ENCODE measurements around the gene LHFPL3.
"Not testable (repeated sequence)": the region's sequence is repeated elsewhere in the genome, so short reads cannot be mapped to it uniquely, and the experiment has no call there.

Gene LHFPL3

GRCh38 chr7:104497379-104497967 is 169.1 kb downstream of the LHFPL3 start:
- no peak for DNase-seq

GRCh38 chr7:104499975-104500374 is 171.6 kb downstream of the LHFPL3 start:
- no peak for DNase-seq

DNA sequence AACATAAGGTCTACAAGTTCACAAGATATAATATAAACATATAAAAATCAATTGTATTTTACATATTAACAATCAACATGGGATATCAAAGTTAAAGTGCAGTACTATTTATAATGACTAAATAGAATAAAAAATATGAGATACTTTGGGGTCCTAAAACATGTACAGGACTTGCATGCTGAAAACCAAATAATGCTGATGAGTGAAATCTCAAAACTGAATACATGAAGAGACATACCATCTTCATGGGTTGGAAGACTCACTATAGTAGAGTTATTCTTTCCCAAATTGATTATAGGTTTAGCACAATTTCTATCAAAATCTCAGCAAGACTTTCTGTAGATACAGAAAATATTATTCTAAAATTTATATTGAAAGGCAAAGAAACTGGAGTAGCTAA is 181.5 kb downstream of the LHFPL3 start:
- DNase-seq: no peak

DNA sequence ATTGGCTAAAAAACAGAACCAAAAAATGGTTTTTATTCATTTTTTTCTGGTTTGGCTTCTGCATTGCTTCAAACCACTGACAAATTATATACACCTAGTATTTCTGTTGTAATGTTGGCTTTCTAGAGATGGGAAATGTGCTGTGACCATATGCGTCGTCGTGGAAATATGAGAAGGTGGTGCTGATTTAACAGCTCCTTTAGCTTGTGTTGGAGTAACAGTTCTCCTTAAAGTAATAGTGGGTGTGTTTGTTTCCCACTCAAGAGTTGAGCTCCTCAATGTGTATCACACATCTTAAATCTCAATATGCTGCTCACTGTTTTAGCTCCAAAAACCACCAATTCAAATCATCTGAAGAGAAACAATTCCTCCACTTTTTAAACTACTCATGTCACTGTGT is 196.4 kb downstream of the LHFPL3 start:
- DNase-seq: no peak

DNA sequence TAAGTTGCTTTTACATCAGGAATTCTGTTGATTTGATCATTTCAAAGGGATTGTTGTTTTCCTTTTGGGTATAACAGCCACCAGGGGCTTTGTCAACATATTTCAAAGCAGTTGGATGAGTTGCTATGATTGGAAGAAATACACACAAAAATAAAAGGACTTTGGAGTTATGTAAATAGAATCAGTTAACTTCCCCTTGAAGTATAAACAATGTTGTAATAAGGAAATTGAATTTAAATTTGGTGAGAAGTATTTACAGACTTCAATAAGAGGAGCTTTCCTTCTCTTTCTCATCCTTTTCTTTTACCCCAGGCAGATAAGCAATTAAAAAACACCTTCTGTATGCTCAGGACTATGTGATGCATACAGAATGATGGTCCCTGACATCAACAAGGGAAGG is 199.7 kb downstream of the LHFPL3 start:
- DNase-seq: no peak

GRCh38 chr7:104529567-104529966 is 201.2 kb downstream of the LHFPL3 start:
- DNase-seq: no peak

DNA sequence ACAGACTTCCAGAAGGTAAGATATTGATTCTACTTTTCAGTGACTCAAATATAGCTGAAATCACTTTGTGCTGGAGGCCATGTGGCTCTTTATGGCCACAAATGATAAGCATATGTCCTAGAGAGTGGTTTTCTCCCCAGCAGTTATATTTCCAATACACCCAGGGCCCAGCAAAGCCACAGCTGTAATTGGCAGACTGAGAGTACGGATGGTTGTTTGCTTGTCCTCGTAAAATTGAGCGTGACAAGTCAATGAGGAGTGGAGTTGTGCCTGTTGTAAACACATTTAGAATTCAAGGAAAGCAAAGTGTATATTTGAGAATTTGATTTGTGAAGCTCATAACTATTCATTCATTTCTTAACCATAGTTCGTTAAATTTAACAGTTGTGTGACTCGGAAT is 201.8 kb downstream of the LHFPL3 start:
- no peak for DNase-seq

DNA sequence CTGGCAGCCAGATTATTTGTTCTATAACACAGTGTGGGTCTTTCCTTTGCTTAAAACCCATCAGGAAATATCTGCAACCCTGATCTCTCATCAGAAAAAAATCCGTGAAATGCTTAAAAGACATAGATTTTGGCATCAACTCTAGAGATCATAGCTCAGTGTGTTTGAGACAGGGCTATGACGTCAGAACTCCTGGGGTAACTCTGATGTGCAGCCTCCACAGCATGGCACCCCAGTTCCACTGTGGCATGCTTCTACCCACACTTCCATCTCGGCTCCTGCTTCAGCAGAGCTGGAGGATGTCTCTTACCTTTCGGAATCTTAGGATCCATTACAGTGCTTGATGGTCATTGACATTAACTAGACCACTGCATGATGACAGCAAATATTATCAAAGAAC is 205.7 kb downstream of the LHFPL3 start:
- no peak for DNase-seq

- DNase-seq: no peak
Observed at GRCh38 chr7:104535841-104536240, 207.4 kb downstream of the LHFPL3 start.

DNA sequence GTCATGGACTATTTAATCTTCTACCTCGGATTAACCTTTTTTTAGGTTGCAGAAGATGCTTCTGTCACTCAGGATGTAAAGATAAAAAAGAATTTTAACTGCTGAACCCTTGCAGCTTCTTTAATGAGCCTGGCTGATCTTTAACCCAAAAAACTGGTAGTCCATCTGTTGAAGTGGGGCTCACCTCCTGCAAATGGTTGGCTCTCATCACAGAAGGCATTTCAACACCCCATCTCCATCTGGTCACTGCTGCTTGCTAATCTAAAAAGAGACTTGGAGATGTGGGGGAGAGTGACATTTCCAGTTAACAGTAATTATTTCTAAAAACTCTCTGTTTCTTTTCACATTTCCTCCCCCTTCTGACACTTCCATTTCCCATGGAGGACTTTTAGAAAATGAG is 208.6 kb downstream of the LHFPL3 start:
- no peak for DNase-seq

- no peak for DNase-seq
Observed at GRCh38 chr7:104538152-104538551, 209.7 kb downstream of the LHFPL3 start.

GRCh38 chr7:104541897-104542296 is 213.5 kb downstream of the LHFPL3 start:
- DNase-seq: no peak

- no peak for DNase-seq
Observed at GRCh38 chr7:104548861-104549260, 220.5 kb downstream of the LHFPL3 start.

DNA sequence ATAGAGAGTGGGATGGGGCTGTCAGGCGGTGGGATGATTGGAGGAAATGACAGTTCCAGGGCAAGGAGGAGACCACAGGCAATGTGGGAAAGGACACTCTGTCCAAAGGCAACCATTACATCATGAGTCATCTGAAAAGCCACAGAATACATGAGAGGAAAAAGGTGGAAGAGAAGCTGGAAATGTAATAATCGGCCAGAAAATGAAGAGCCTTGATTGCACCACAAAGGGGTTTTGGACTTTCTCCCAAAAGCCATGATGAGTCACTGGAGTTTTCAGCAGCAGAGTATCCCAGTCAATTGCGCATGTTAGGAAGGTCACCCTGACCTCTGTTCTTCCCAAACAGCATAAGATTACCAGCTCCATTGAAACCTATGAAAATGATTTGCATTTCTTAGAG is 222.0 kb downstream of the LHFPL3 start:
- no peak for DNase-seq

GRCh38 chr7:104551226-104551625 is 222.8 kb downstream of the LHFPL3 start:
- no peak for DNase-seq

DNA sequence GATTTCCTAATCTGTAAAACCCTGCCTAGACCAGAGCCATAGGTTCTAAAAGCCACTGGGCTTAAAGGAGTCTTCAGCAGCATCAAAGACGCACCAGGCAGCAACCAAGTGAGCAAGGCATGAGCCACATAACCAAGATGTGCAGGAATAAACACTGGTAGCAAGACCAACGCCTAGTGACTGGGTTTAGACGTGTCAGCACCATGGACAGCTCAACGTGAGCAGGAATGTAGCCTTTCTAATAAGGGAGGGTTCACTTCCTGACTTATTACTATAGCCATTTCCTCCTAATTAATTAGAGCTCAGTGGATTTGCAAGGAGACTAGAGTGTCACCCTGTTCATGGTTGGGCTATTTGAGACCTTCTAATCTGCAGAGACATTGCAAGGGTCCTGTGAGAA is 223.7 kb downstream of the LHFPL3 start:
- DNase-seq: peak; percentile 5

- no peak for DNase-seq
Observed at GRCh38 chr7:104553074-104553473, 224.7 kb downstream of the LHFPL3 start.

GRCh38 chr7:104563350-104563901 is 235.0 kb downstream of the LHFPL3 start:
- DNase-seq: not testable (repeated sequence)

GRCh38 chr7:104569751-104570150 is 241.3 kb downstream of the LHFPL3 start:
- no peak for DNase-seq

GRCh38 chr7:104572554-104572953 is 244.2 kb downstream of the LHFPL3 start:
- no peak for DNase-seq

DNA sequence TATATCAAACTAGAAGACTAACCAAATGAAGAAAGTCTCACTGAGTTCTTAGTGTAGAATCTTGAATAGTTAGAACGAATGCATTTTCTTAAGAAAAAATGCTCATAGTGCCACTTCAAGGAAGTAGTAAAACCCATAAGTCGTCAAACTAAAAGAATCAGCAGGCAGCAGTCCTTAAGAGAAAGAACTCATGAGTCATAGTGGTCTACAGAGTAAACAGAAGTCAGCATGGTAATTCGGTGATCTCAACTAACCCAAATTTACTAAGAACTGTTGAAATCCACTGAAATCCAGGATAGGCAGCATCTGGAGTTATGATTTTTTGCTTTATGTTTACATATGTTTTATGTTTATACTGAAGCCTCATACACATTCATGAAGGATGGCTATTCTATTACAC is 256.2 kb downstream of the LHFPL3 start:
- DNase-seq: no peak

- not testable (repeated sequence) for DNase-seq
Observed at GRCh38 chr7:104595591-104595990, 267.2 kb downstream of the LHFPL3 start.

DNA sequence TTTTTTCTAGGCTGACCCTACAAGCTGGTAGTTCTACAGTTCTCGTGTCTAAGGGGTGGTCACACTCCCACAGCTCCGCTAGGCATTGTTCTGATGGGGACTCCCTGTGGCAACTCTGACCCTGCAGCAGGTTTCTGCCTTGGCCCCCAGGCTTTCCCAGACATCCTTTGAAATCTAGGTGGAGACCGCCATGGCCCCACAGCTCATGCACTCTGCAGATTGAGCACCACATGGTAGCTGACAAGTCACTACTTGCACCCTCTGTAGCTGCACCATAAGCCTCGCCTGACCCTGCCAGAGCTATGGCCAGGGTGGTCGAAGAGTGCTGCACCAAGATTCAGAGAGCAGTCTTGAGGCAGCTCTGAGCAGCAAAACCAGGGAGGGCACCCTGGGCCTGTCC is 275.6 kb downstream of the LHFPL3 start:
- no peak for DNase-seq

- no peak for DNase-seq
Observed at GRCh38 chr7:104604706-104605105, 276.3 kb downstream of the LHFPL3 start.

GRCh38 chr7:104621321-104621720 is 292.9 kb downstream of the LHFPL3 start:
- DNase-seq: no peak

Measured in fibroblast of upper back skin (primary cell).